ENCODE measurements around the gene KCNQ1.
"Not testable (repeated sequence)": the region's sequence is repeated elsewhere in the genome, so short reads cannot be mapped to it uniquely, and the experiment has no call there.

The KCNQ1 gene

GRCh38 chr11:2477254-2477653 is 32.4 kb downstream of the KCNQ1 start:
- TF ChIP-seq CTCF (IDR thresholded peaks at IDR 0.05; ENCODE audit: insufficient read depth, low read length, poor library complexity, severe bottlenecking): no peak
- Histone ChIP-seq H3K36me3 (ENCODE audit: control insufficient read depth, insufficient read depth, low read length) (no peaks in the 10 kb centered on the region), H3K27me3 (replicated peaks; ENCODE audit: control insufficient read depth, insufficient read depth, low read length) (no peaks in the 10 kb centered on the region), H3K4me3 (replicated peaks; ENCODE audit: low read depth, low read length) (no peak overlapping the region)
- DNase-seq (ENCODE audit: extremely low read depth, insufficient read length): no peak

GRCh38 chr11:2477936-2478335 is 33.1 kb downstream of the KCNQ1 start:
- Histone ChIP-seq H3K4me3 (replicated peaks; ENCODE audit: low read depth, low read length) (no peak overlapping the region), H3K36me3 (ENCODE audit: control insufficient read depth, insufficient read depth, low read length) (no peaks in the 10 kb centered on the region), H3K27me3 (replicated peaks; ENCODE audit: control insufficient read depth, insufficient read depth, low read length) (no peaks in the 10 kb centered on the region; the same call in 1 of the 2 replicates)
- TF ChIP-seq CTCF (IDR thresholded peaks at IDR 0.05; ENCODE audit: insufficient read depth, low read length, poor library complexity, severe bottlenecking): no peak
- no peak for DNase-seq (ENCODE audit: extremely low read depth, insufficient read length)

- DNase-seq (ENCODE audit: extremely low read depth, insufficient read length); H3K4me3 ChIP-seq (replicated peaks; ENCODE audit: low read depth, low read length); H3K36me3 ChIP-seq (ENCODE audit: control insufficient read depth, insufficient read depth, low read length); H3K27me3 ChIP-seq (replicated peaks; ENCODE audit: control insufficient read depth, insufficient read depth, low read length): not testable (repeated sequence)
These were observed 35.5 kb downstream of the KCNQ1 start for GRCh38 chr11:2480067-2480873.

GRCh38 chr11:2480874-2481220 is 36.0 kb downstream of the KCNQ1 start:
- no peaks in the 10 kb centered on the region; the same call in 1 of the 2 replicates for H3K27me3 ChIP-seq (replicated peaks; ENCODE audit: control insufficient read depth, insufficient read depth, low read length)
- H3K36me3 ChIP-seq (ENCODE audit: control insufficient read depth, insufficient read depth, low read length): no peaks in the 10 kb centered on the region
- no peak for TF ChIP-seq CTCF (IDR thresholded peaks at IDR 0.05; ENCODE audit: insufficient read depth, low read length, poor library complexity, severe bottlenecking)
- H3K4me3 ChIP-seq (replicated peaks; ENCODE audit: low read depth, low read length): no peak overlapping the region
- DNase-seq (ENCODE audit: extremely low read depth, insufficient read length): no peak

GRCh38 chr11:2481253-2481652 is 36.4 kb downstream of the KCNQ1 start:
- H3K27me3 ChIP-seq (replicated peaks; ENCODE audit: control insufficient read depth, insufficient read depth, low read length): no peaks in the 10 kb centered on the region; the same call in 1 of the 2 replicates
- H3K36me3 ChIP-seq (ENCODE audit: control insufficient read depth, insufficient read depth, low read length): no peaks in the 10 kb centered on the region
- no peak for TF ChIP-seq CTCF (IDR thresholded peaks at IDR 0.05; ENCODE audit: insufficient read depth, low read length, poor library complexity, severe bottlenecking)
- no peak for DNase-seq (ENCODE audit: extremely low read depth, insufficient read length)
- H3K4me3 ChIP-seq (replicated peaks; ENCODE audit: low read depth, low read length): no peak overlapping the region

- H3K36me3 ChIP-seq (ENCODE audit: control insufficient read depth, insufficient read depth, low read length): no peaks in the 10 kb centered on the region
- no peaks in the 10 kb centered on the region; the same call in 1 of the 2 replicates for H3K27me3 ChIP-seq (replicated peaks; ENCODE audit: control insufficient read depth, insufficient read depth, low read length)
- no peak for DNase-seq (ENCODE audit: extremely low read depth, insufficient read length)
- TF ChIP-seq CTCF (IDR thresholded peaks at IDR 0.05; ENCODE audit: insufficient read depth, low read length, poor library complexity, severe bottlenecking): no peak
- H3K4me3 ChIP-seq (replicated peaks; ENCODE audit: low read depth, low read length): no peak overlapping the region
These were observed 37.4 kb downstream of the KCNQ1 start for GRCh38 chr11:2482204-2482603.

Measured in GM06990 (cell line).